A549 (cell line): Measurements from ENCODE around the gene CHAF1A.

Source experiments
- CTCF ChIP-seq: fragments of >200 bp; sonication (Bioruptor Twin); formaldehyde crosslinking; IDR thresholded peaks from 3 replicates; pipeline ENCODE4 v1.5.1; 2016
- JUN ChIP-seq, 2 experiments: fragments of >200 bp; sonication (Bioruptor Twin); formaldehyde crosslinking; IDR thresholded peaks; 2 replicates in 1 of 2; 3 replicates in 1 of 2; pipeline ENCODE4 v1.6.1; 2016 to 2017
- POLR2A ChIP-seq: IDR thresholded peaks from 2 replicates; pipeline ENCODE4 v1.6.1; 2012; ENCODE audit warnings: mild to moderate bottlenecking, low read length
- RAD21 ChIP-seq, 2 experiments: fragments of >200 bp in 1 of 2; sonication (Bioruptor Twin) in 1 of 2; formaldehyde crosslinking in 1 of 2; IDR thresholded peaks in 1 of 2; conservative IDR thresholded peaks in 1 of 2; 2 replicates in 1 of 2; 3 replicates in 1 of 2; pipeline ENCODE4 v1.6.1; 2012 to 2018; ENCODE audit warnings: inconsistent platforms in 1 of 2
- REST ChIP-seq: fragments of 200-600 bp; sonication (generic); IDR thresholded peaks from 2 replicates; pipeline ENCODE4 v1.6.1; 2016; ENCODE audit warnings: antibody characterized with exemption, mild to moderate bottlenecking, moderate library complexity
- ZC3H11A ChIP-seq: fragments of 450-650 bp; IDR thresholded peaks from 2 replicates; pipeline ENCODE4 v1.6.1; 2014; ENCODE audit warnings: antibody characterized with exemption, mild to moderate bottlenecking

- TF ChIP-seq CTCF (no peak), REST (no peak), ZC3H11A (no peak), RAD21 (conservative IDR thresholded peaks at IDR 0.05 in 1 of 2, IDR thresholded peaks at IDR 0.05 in 1 of 2) (no peak), JUN (IDR thresholded peaks at IDR 0.05) (no peak), POLR2A (no peak)
Measured at GRCh38 chr19:4376991-4377781, 25.3 kb upstream of the CHAF1A start.
